ENCODE results near the gene CSTF1.

DNA sequence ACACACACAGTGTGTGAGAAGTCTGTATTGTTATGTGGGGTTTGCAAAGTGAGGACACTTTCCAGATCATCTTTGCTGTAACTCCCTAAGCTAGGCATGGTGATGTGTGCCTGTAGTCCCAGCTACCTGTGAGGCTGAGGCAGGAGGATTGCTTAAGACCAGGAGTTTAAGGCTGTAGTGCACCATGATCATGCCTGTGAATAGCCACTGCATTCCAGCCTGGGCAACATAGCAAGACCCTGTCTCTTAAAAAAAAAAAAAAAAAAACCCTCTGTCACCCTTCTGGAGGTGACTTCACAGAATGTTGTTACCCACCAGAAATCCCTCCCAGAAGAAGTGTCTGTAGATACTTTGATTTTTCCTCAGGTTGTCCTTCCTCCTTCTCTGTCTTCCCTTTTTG lies 34.5 kb downstream of the CSTF1 start:
- no peak for TF ChIP-seq ZNF565 (CRISPR knock-in tag; conservative IDR thresholded peaks at IDR 0.05; ENCODE audit: low read depth)
- no peak for TF ChIP-seq SNAI2 (CRISPR knock-in tag; IDR thresholded peaks at IDR 0.05)
- TF ChIP-seq ZFP3 (CRISPR knock-in tag; IDR thresholded peaks at IDR 0.05): no peak
- TF ChIP-seq, protein P1, sequence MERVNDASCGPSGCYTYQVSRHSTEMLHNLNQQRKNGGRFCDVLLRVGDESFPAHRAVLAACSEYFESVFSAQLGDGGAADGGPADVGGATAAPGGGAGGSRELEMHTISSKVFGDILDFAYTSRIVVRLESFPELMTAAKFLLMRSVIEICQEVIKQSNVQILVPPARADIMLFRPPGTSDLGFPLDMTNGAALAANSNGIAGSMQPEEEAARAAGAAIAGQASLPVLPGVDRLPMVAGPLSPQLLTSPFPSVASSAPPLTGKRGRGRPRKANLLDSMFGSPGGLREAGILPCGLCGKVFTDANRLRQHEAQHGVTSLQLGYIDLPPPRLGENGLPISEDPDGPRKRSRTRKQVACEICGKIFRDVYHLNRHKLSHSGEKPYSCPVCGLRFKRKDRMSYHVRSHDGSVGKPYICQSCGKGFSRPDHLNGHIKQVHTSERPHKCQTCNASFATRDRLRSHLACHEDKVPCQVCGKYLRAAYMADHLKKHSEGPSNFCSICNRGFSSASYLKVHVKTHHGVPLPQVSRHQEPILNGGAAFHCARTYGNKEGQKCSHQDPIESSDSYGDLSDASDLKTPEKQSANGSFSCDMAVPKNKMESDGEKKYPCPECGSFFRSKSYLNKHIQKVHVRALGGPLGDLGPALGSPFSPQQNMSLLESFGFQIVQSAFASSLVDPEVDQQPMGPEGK (CRISPR knock-in tag; IDR thresholded peaks at IDR 0.05; ENCODE audit: borderline replicate concordance): no peak
- TF ChIP-seq, protein P2, sequence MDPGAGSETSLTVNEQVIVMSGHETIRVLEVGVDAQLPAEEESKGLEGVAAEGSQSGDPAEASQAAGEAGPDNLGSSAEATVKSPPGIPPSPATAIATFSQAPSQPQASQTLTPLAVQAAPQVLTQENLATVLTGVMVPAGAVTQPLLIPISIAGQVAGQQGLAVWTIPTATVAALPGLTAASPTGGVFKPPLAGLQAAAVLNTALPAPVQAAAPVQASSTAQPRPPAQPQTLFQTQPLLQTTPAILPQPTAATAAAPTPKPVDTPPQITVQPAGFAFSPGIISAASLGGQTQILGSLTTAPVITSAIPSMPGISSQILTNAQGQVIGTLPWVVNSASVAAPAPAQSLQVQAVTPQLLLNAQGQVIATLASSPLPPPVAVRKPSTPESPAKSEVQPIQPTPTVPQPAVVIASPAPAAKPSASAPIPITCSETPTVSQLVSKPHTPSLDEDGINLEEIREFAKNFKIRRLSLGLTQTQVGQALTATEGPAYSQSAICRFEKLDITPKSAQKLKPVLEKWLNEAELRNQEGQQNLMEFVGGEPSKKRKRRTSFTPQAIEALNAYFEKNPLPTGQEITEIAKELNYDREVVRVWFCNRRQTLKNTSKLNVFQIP (CRISPR knock-in tag; IDR thresholded peaks at IDR 0.05; ENCODE audit: borderline replicate concordance, low read depth): no peak
- no peak for TF ChIP-seq ARNTL (CRISPR knock-in tag; IDR thresholded peaks at IDR 0.05; ENCODE audit: borderline replicate concordance, low read depth)
- no peak for TF ChIP-seq ZC3H10 (CRISPR knock-in tag; IDR thresholded peaks at IDR 0.05)
- TF ChIP-seq RARB (CRISPR knock-in tag; IDR thresholded peaks at IDR 0.05): no peak
